Measurements from ENCODE around the gene STK32B.
A peak's percentile ranks its signal among the peaks of the same experiment; 100 is the strongest.
"Not testable (repeated sequence)": the region's sequence is repeated elsewhere in the genome, so short reads cannot be mapped to it uniquely, and the experiment has no call there.

Gene STK32B

DNA sequence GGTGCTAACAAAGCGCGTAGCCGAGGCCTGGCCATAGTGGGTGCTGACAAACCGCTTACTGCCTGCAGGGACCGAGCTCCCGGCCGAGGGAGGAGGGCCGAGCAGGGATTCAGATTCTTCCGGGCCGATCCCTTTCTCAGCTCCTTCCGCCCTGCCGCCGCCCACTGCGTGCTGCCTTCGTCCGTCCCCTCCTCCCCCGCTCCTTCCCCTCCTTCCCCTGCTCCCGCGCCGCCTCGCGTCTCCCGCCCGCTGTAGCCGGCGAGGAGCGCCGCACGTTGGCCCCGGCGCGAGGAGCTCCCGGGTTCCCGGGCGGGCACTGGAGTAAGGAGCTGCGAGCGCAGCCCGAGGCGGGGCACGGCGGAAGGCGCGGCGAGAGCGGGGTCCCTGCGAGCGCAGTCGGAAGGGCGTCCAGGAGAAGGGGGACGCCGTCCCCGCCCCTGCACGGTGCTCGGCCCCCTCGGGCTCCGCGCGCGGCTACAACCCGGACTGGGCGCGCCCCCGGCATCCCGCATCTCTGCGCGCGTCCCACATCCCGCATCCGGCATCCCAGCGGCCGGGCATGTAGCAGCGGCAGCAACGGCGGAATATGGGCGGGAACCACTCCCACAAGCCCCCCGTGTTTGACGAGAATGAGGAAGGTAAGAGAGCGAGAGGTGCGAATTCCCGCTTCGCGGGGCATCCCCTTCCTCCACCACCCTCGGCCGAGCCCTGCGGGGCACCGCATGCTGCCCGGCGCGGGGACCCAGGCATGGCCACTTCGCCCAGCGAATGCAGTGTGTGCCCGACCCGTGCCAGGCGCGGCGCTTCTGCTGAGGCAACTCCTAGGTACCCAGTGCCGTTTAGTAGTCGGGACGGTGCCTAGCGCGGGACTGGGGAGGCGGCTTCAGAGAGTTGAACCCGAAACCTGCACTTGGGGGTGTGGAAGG is at the start of gene STK32B:
TSS of gene STK32B (plus strand) at position 203 of the 926 bp plus-strand sequence.
- no peaks in the 10 kb centered on the region for H3K9me3 ChIP-seq (ENCODE audit: control insufficient read depth in 2 of 2, low read length in 2 of 2)
- H3K4me3 ChIP-seq (ENCODE audit: low read length in 2 of 2): peak within 1 kb of the TSS; percentile 79 to 86
- H3K27me3 ChIP-seq (ENCODE audit: control insufficient read depth in 1 of 2, insufficient read depth in 2 of 2, low read length in 2 of 2): no peaks in the 10 kb centered on the region
- peaks cover 20% of the 10 kb centered on the region for H3K4me1 ChIP-seq (ENCODE audit: control insufficient read depth, insufficient read depth, low read length)
- H3K36me3 ChIP-seq (ENCODE audit: control insufficient read depth in 2 of 2, insufficient read depth in 2 of 2, low read length in 2 of 2): no peaks in the 10 kb centered on the region
- peak within 1 kb of the TSS; percentile 70 to 73 for H3K9ac ChIP-seq (ENCODE audit: low read length in 2 of 2)
- no peak within 1 kb of the TSS for H3K27ac ChIP-seq (ENCODE audit: low read length)

DNA sequence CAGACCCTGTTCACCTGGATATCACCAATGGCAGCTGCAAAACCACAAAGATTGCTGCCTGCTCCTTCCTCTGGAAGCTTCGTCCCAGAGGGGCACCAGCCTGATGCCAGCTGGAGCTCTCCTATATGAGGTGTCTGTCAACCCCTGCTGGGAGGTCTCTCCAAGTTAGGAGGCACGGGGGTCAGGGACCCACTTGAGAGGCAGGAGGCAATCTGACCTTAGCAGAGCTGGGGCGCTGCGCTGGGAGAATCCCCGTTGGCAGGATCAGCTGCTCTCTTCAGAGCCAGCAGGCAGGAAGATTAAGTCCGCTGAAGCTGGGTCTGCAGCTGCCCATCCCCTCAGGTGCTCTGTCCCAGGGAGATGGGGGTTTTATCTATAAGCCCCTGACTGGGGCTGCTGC is 49.6 kb upstream of the STK32B start:
- not testable (repeated sequence) for H3K9me3 ChIP-seq (ENCODE audit: control insufficient read depth in 2 of 2, low read length in 2 of 2); H3K4me3 ChIP-seq (ENCODE audit: low read length in 2 of 2); H3K27me3 ChIP-seq (ENCODE audit: control insufficient read depth in 1 of 2, insufficient read depth in 2 of 2, low read length in 2 of 2); H3K27ac ChIP-seq (ENCODE audit: low read length); H3K36me3 ChIP-seq (ENCODE audit: control insufficient read depth in 2 of 2, insufficient read depth in 2 of 2, low read length in 2 of 2); H3K9ac ChIP-seq (ENCODE audit: low read length in 2 of 2); H3K4me1 ChIP-seq (ENCODE audit: control insufficient read depth, insufficient read depth, low read length)

DNA sequence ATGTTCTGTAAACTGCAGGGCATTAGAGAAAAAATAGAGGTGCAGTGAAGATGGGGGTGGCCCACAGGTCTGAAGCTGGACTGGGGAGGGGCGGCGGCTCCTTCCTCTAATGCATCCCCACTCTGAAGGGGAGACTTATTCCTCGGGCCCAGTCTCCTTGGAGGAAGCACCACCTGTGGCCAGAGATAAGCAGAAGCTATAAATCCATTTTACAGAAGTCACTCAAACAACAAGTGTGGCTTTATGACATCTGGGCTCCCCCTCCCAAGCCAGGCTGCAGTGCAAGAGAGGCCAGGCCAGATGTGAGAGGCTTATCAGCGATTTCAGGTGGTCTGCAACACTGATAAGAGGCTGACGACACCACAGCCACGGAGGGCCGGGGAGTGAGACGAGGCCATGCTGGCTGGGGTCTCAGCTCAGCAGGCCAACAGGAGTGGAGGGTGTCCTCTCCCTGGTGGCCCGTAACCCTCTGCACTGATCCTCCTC is 47.9 kb upstream of the STK32B start:
- H3K4me1 ChIP-seq (ENCODE audit: control insufficient read depth, insufficient read depth, low read length): no peaks in the 10 kb centered on the region
- peaks cover 4 to 8% of the 10 kb centered on the region in 2 donors for H3K27me3 ChIP-seq (ENCODE audit: control insufficient read depth in 1 of 2, insufficient read depth in 2 of 2, low read length in 2 of 2)
- H3K9me3 ChIP-seq (ENCODE audit: control insufficient read depth in 2 of 2, low read length in 2 of 2): no peaks in the 10 kb centered on the region
- H3K36me3 ChIP-seq (ENCODE audit: control insufficient read depth in 2 of 2, insufficient read depth in 2 of 2, low read length in 2 of 2): no peaks in the 10 kb centered on the region
- no peak overlapping the region for H3K9ac ChIP-seq (ENCODE audit: low read length in 2 of 2)
- H3K27ac ChIP-seq (ENCODE audit: low read length): no peak overlapping the region
- no peak overlapping the region for H3K4me3 ChIP-seq (ENCODE audit: low read length in 2 of 2)

DNA sequence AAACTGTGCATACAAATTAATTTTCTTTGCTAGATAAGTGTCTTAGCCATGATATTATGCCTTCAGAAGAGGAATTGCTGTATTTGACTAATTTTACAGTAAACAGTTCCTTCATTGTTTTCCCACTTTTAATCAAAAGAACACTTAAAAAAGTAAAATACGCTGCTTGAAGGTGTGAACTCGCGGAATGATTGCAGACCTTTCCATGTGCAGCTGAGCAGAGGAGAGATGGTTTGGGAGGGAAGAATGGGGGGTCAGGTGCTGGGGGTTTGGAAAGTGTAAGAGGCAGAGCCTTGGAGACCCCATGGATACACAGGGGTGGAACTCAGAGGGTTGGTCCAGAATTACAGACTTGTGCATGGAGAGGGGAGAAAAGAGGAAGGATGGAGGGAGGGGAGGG is 47.4 kb upstream of the STK32B start:
- no peaks in the 10 kb centered on the region for H3K9me3 ChIP-seq (ENCODE audit: control insufficient read depth in 2 of 2, low read length in 2 of 2)
- no peaks in the 10 kb centered on the region for H3K4me1 ChIP-seq (ENCODE audit: control insufficient read depth, insufficient read depth, low read length)
- H3K4me3 ChIP-seq (ENCODE audit: low read length in 2 of 2): no peak overlapping the region
- H3K27me3 ChIP-seq (ENCODE audit: control insufficient read depth in 1 of 2, insufficient read depth in 2 of 2, low read length in 2 of 2): peaks cover 4 to 8% of the 10 kb centered on the region in 2 donors
- H3K9ac ChIP-seq (ENCODE audit: low read length in 2 of 2): no peak overlapping the region
- H3K36me3 ChIP-seq (ENCODE audit: control insufficient read depth in 2 of 2, insufficient read depth in 2 of 2, low read length in 2 of 2): no peaks in the 10 kb centered on the region
- H3K27ac ChIP-seq (ENCODE audit: low read length): no peak overlapping the region

DNA sequence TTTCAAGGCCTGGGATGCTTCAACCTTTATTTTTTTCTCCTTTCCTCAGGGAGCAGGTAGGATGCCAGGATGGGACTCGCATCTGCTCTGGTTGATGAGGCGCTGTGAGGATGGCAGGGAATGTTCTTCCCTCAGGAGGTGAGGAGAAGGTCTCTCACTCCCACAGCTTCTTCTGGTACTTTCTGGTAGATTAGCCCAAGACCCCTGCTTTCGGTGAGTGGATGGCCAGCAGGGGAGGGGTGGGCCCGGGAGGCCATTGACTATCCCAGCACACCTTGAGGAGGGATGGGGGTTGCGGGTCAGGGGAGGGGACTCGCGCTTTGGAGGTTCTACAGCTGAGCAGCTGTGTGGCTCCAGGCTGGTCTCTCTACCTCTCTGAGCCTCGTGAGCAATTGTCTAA is 46.8 kb upstream of the STK32B start:
- Histone ChIP-seq H3K36me3 (ENCODE audit: control insufficient read depth in 2 of 2, insufficient read depth in 2 of 2, low read length in 2 of 2) (no peaks in the 10 kb centered on the region), H3K27ac (ENCODE audit: low read length) (no peak overlapping the region), H3K9me3 (ENCODE audit: control insufficient read depth in 2 of 2, low read length in 2 of 2) (no peaks in the 10 kb centered on the region), H3K4me1 (ENCODE audit: control insufficient read depth, insufficient read depth, low read length) (no peaks in the 10 kb centered on the region), H3K27me3 (ENCODE audit: control insufficient read depth in 1 of 2, insufficient read depth in 2 of 2, low read length in 2 of 2) (peaks cover 4 to 8% of the 10 kb centered on the region in 2 donors), H3K9ac (ENCODE audit: low read length in 2 of 2) (no peak overlapping the region), H3K4me3 (ENCODE audit: low read length in 2 of 2) (no peak overlapping the region)

DNA sequence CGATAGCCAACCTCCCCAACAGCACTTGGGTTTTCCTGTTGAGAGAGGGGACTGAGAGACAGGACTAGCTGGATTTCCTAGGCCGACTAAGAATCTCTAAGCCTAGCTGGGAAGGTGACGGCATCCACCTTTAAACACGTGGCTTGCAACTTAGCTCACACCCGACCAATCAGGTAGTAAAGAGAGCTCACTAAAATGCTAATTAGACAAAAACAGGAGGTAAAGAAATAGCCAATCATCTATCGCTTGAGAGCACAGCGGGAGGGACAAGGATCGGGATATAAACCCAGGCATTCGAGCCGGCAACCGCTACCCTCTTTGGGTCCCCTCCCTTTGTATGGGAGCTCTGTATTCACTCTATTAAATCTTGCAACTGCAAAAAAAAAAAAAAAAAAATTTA is 44.3 kb upstream of the STK32B start:
- H3K27ac ChIP-seq (ENCODE audit: low read length); H3K36me3 ChIP-seq (ENCODE audit: control insufficient read depth in 2 of 2, insufficient read depth in 2 of 2, low read length in 2 of 2); H3K4me3 ChIP-seq (ENCODE audit: low read length in 2 of 2); H3K4me1 ChIP-seq (ENCODE audit: control insufficient read depth, insufficient read depth, low read length); H3K9me3 ChIP-seq (ENCODE audit: control insufficient read depth in 2 of 2, low read length in 2 of 2); H3K27me3 ChIP-seq (ENCODE audit: control insufficient read depth in 1 of 2, insufficient read depth in 2 of 2, low read length in 2 of 2); H3K9ac ChIP-seq (ENCODE audit: low read length in 2 of 2): not testable (repeated sequence)

DNA sequence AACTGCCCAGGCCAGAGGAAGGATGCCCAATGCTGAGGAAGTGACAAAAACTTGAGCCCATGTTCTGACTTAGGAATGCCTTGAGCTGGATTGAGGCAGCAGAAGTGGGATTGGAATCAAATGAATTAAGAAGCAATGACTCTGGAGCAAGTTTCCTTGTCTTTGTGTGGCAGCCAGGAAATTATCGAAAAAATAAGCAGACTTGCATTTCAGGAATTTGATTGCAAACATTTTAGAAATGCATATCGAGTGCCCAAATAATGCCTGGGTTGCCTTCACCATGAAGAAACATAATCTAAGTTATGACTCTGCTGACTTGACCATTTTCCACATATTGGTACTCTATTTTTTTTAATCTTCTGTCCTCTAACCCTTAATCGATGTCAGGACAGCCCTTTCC is 41.5 kb upstream of the STK32B start:
- Histone ChIP-seq H3K27me3 (ENCODE audit: control insufficient read depth in 1 of 2, insufficient read depth in 2 of 2, low read length in 2 of 2) (no peaks in the 10 kb centered on the region), H3K4me3 (ENCODE audit: low read length in 2 of 2) (no peak overlapping the region), H3K4me1 (ENCODE audit: control insufficient read depth, insufficient read depth, low read length) (no peaks in the 10 kb centered on the region), H3K9me3 (ENCODE audit: control insufficient read depth in 2 of 2, low read length in 2 of 2) (no peaks in the 10 kb centered on the region), H3K9ac (ENCODE audit: low read length in 2 of 2) (no peak overlapping the region), H3K36me3 (ENCODE audit: control insufficient read depth in 2 of 2, insufficient read depth in 2 of 2, low read length in 2 of 2) (no peaks in the 10 kb centered on the region), H3K27ac (ENCODE audit: low read length) (no peak overlapping the region)

DNA sequence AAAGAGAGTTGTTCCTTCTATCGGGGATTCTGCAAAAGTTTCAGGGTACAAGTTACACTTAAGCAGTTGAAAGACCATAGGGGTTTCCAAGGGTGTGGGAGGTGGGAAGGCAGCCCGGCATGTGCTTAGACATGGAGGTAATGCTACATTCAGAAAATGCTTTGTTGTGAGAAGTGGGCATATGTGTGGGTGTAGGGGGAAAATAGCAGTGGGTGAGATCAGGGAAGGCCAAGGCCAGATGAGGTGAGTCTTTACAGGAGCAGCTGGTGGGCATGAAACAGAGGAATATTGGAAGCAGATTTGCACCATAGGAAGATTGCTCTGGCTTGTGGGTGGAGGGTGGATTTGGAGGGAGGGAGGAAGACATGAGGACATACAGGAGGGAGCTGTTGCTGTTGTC is 40.3 kb upstream of the STK32B start:
- no peak overlapping the region for H3K27ac ChIP-seq (ENCODE audit: low read length)
- no peaks in the 10 kb centered on the region for H3K27me3 ChIP-seq (ENCODE audit: control insufficient read depth in 1 of 2, insufficient read depth in 2 of 2, low read length in 2 of 2)
- no peak overlapping the region for H3K9ac ChIP-seq (ENCODE audit: low read length in 2 of 2)
- H3K4me3 ChIP-seq (ENCODE audit: low read length in 2 of 2): no peak overlapping the region
- no peaks in the 10 kb centered on the region for H3K36me3 ChIP-seq (ENCODE audit: control insufficient read depth in 2 of 2, insufficient read depth in 2 of 2, low read length in 2 of 2)
- H3K9me3 ChIP-seq (ENCODE audit: control insufficient read depth in 2 of 2, low read length in 2 of 2): no peaks in the 10 kb centered on the region
- H3K4me1 ChIP-seq (ENCODE audit: control insufficient read depth, insufficient read depth, low read length): no peaks in the 10 kb centered on the region

DNA sequence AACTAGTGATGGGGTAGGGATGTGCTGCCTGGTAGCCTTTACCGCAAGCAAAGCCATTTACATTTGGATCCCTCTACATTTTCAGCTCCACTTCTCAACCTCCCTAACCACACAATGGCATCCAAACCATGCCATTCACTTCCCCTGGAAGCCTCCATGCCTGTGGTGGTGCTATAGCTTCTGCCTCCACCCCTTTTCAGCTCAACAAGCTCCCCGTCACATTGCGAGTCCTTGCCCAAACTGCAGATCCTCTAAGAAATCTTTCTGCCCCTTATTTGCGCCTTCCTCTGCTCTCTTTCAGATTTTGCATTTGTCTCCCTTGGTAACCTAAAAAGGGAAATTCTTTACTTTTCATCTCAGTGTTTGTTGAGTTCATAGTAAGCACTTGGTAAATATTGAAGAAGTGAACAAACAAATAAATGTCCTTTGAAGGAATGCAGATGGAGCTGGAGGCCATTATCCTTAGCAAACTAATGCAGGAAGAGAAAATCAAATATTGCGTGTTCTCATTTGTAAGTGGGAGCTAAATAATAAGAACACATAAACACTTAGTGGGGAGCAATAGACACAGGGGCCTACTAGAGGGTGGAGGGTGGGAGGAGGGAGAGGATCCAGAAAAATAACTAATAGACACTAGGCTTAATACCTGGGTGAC is 38.9 kb upstream of the STK32B start:
- Histone ChIP-seq H3K27ac (ENCODE audit: low read length) (no peak overlapping the region), H3K9me3 (ENCODE audit: control insufficient read depth in 2 of 2, low read length in 2 of 2) (no peaks in the 10 kb centered on the region), H3K9ac (ENCODE audit: low read length in 2 of 2) (no peak overlapping the region), H3K4me1 (ENCODE audit: control insufficient read depth, insufficient read depth, low read length) (no peaks in the 10 kb centered on the region), H3K36me3 (ENCODE audit: control insufficient read depth in 2 of 2, insufficient read depth in 2 of 2, low read length in 2 of 2) (no peaks in the 10 kb centered on the region), H3K27me3 (ENCODE audit: control insufficient read depth in 1 of 2, insufficient read depth in 2 of 2, low read length in 2 of 2) (peaks cover 3 to 8% of the 10 kb centered on the region in 2 donors), H3K4me3 (ENCODE audit: low read length in 2 of 2) (no peak overlapping the region)

DNA sequence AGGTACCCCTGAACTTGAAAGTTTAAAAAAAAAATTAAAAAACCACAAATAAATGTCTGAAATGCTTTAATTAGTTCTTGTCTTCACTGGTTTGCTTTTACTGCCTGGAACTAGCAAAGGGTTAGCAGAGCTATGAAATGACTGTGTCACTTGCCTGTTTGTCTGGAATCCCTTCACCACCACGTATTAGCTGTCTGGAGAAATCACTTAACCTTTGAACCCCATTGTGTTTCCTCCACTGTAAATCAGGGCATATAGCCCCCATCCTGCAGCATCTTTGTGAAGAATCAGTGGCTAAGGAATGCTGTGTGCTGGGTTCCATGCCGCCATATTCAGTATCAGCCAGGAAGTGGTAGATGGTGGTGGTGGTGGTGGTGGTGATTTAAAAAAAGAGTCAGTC is 38.3 kb upstream of the STK32B start:
- Histone ChIP-seq H3K27ac (ENCODE audit: low read length) (no peak overlapping the region), H3K4me1 (ENCODE audit: control insufficient read depth, insufficient read depth, low read length) (no peaks in the 10 kb centered on the region), H3K4me3 (ENCODE audit: low read length in 2 of 2) (no peak overlapping the region), H3K9ac (ENCODE audit: low read length in 2 of 2) (no peak overlapping the region), H3K36me3 (ENCODE audit: control insufficient read depth in 2 of 2, insufficient read depth in 2 of 2, low read length in 2 of 2) (no peaks in the 10 kb centered on the region), H3K27me3 (ENCODE audit: control insufficient read depth in 1 of 2, insufficient read depth in 2 of 2, low read length in 2 of 2) (peaks cover 3 to 8% of the 10 kb centered on the region in 2 donors), H3K9me3 (ENCODE audit: control insufficient read depth in 2 of 2, low read length in 2 of 2) (no peaks in the 10 kb centered on the region)

Data from stomach smooth muscle (tissue), 2 donors.